HepG2 (cell line): ENCODE measurements around the gene CHN1. TPM values are rescaled to one million over a fixed set of nuclear protein-coding genes. Genes with fewer than 3 reads are reported as not detected.

Experiments
- ARNT ChIP-seq: fragments of 450-650 bp; IDR thresholded peaks from 2 replicates; pipeline ENCODE4 v1.6.1; 2017
- DR1 ChIP-seq: sonication (generic); formaldehyde crosslinking; IDR thresholded peaks from 2 replicates; pipeline ENCODE4 v1.8.0; 2021; ENCODE audit warnings: mild to moderate bottlenecking, missing genetic modification reagents, inconsistent platforms
- NFIB ChIP-seq: sonication (generic); formaldehyde crosslinking; IDR thresholded peaks from 2 replicates; pipeline ENCODE4 v1.9.0; 2021; ENCODE audit warnings: missing genetic modification reagents, mild to moderate bottlenecking, borderline replicate concordance
- RCOR2 ChIP-seq: IDR thresholded peaks from 2 replicates; pipeline ENCODE4 v1.6.1; 2016; ENCODE audit warnings: missing biosample characterization, missing genetic modification reagents
- SYNCRIP ChIP-seq: fragments of 200-400 bp; formaldehyde crosslinking; IDR thresholded peaks from 2 replicates; pipeline ENCODE4 v1.6.1; 2018; ENCODE audit warnings: mild to moderate bottlenecking, low read depth, low read length; ENCODE audit not compliant: insufficient read depth
- TOE1 ChIP-seq: sonication (generic); formaldehyde crosslinking; IDR thresholded peaks from 2 replicates; pipeline ENCODE4 v1.4.0; 2020; ENCODE audit warnings: mild to moderate bottlenecking, missing genetic modification reagents
- YY1 ChIP-seq: IDR thresholded peaks from 2 replicates; pipeline ENCODE4 v1.6.1; 2011; ENCODE audit warnings: low read length, low read depth, moderate library complexity, mild to moderate bottlenecking; ENCODE audit not compliant: insufficient read depth, insufficient replicate concordance
- ZNF232 ChIP-seq: sonication (generic); formaldehyde crosslinking; IDR thresholded peaks from 2 replicates; pipeline ENCODE4 v1.4.0; 2020; ENCODE audit warnings: missing genetic modification reagents, borderline replicate concordance
- ZNF251 ChIP-seq: sonication (generic); formaldehyde crosslinking; IDR thresholded peaks from 2 replicates; pipeline ENCODE4 v1.9.0; 2021; ENCODE audit warnings: mild to moderate bottlenecking, missing genetic modification reagents
- ZNF34 ChIP-seq: sonication (generic); formaldehyde crosslinking; IDR thresholded peaks from 2 replicates; pipeline ENCODE4 v1.4.0; 2020; ENCODE audit warnings: mild to moderate bottlenecking, missing genetic modification reagents, borderline replicate concordance
- ZNF343 ChIP-seq: sonication (generic); formaldehyde crosslinking; IDR thresholded peaks from 2 replicates; pipeline ENCODE4 v1.4.0; 2020; ENCODE audit warnings: mild to moderate bottlenecking, missing genetic modification reagents
- ZNF44 ChIP-seq: sonication (generic); formaldehyde crosslinking; IDR thresholded peaks from 2 replicates; pipeline ENCODE4 v1.5.1; 2020; ENCODE audit warnings: mild to moderate bottlenecking, missing genetic modification reagents
- ZNF724P ChIP-seq: sonication (generic); formaldehyde crosslinking; IDR thresholded peaks from 2 replicates; pipeline ENCODE4 v1.8.0; 2022; ENCODE audit warnings: missing genetic modification reagents, borderline replicate concordance
- ZZZ3 ChIP-seq: sonication (generic); formaldehyde crosslinking; IDR thresholded peaks from 2 replicates; pipeline ENCODE4 v1.4.0; 2020; ENCODE audit warnings: missing genetic modification reagents, mild to moderate bottlenecking, borderline replicate concordance
- polyA plus RNA-seq, 8 experiments: library from polyadenylated mRNA; depleted of rRNA in 3 of 8; stranded (reverse) in 7 of 8; unstranded in 1 of 8; fragments of >200 nt; fragmentation: Illumina TruSeq in 4 of 8; extraction: Trizol in 4 of 8; gene quantifications; 2 replicates each; pipeline versions ENCODE4 v1.2.1 to v1.2.3, GENCODE V29; 2011 to 2016; ENCODE audit warnings: low read depth in 4 of 8, missing spikeins in 1 of 8, mixed read lengths in 1 of 8; ENCODE audit not compliant: insufficient read depth in 1 of 8
- total RNA-seq, 5 experiments: library from RNA; depleted of rRNA; stranded (reverse); fragments of >200 nt; fragmentation: Illumina TruSeq; extraction: Trizol; gene quantifications; 2 replicates each; pipeline ENCODE4 v1.2.3, GENCODE V29; 2016; ENCODE audit warnings: low read depth in 1 of 5
- TF ChIP-seq, protein P1 (sequence below): IDR thresholded peaks from 2 replicates; pipeline ENCODE4 v1.6.1; 2016; ENCODE audit warnings: missing genetic modification reagents, missing compliant biosample characterization
- TF ChIP-seq, protein P2 (sequence below): sonication (generic); formaldehyde crosslinking; IDR thresholded peaks from 2 replicates; pipeline ENCODE4 v1.5.0; 2020; ENCODE audit warnings: missing genetic modification reagents
- TF ChIP-seq, protein P3 (sequence below): IDR thresholded peaks from 2 replicates; pipeline ENCODE4 v1.6.1; 2012; ENCODE audit warnings: inconsistent platforms
- TF ChIP-seq, protein P4 (sequence below): sonication (generic); formaldehyde crosslinking; IDR thresholded peaks from 2 replicates; pipeline ENCODE4 v1.4.0; 2020; ENCODE audit warnings: mild to moderate bottlenecking, missing genetic modification reagents
- TF ChIP-seq, protein P5 (sequence below), 2 experiments: fragments of 450-650 bp in 1 of 2; sonication (generic) in 1 of 2; formaldehyde crosslinking; IDR thresholded peaks; 2 replicates each; pipeline versions ENCODE4 v1.5.0 to v1.8.0; 2020 to 2022; ENCODE audit warnings: mild to moderate bottlenecking in 1 of 2, missing genetic modification reagents in 1 of 2
- TF ChIP-seq, protein P6 (sequence below): sonication (generic); formaldehyde crosslinking; IDR thresholded peaks from 2 replicates; pipeline ENCODE4 v1.9.0; 2021; ENCODE audit warnings: missing genetic modification reagents, mild to moderate bottlenecking, borderline replicate concordance
- TF ChIP-seq, protein P7 (sequence below), 2 experiments: sonication (generic) in 1 of 2; formaldehyde crosslinking in 1 of 2; IDR thresholded peaks; 2 replicates each; pipeline versions ENCODE4 v1.5.1 to v1.6.1; 2011 to 2020; ENCODE audit warnings: borderline replicate concordance in 1 of 2, low read depth in 1 of 2, low read length in 1 of 2, mild to moderate bottlenecking in 1 of 2, missing genetic modification reagents in 1 of 2, moderate library complexity in 1 of 2

Gene CHN1
- total and polyA plus RNA-seq, 2 of the 13 experiments (the other 11 are each of a cell fraction or from before 2014, with no cell fraction given): 2.8 to 3.5 TPM

DNA sequence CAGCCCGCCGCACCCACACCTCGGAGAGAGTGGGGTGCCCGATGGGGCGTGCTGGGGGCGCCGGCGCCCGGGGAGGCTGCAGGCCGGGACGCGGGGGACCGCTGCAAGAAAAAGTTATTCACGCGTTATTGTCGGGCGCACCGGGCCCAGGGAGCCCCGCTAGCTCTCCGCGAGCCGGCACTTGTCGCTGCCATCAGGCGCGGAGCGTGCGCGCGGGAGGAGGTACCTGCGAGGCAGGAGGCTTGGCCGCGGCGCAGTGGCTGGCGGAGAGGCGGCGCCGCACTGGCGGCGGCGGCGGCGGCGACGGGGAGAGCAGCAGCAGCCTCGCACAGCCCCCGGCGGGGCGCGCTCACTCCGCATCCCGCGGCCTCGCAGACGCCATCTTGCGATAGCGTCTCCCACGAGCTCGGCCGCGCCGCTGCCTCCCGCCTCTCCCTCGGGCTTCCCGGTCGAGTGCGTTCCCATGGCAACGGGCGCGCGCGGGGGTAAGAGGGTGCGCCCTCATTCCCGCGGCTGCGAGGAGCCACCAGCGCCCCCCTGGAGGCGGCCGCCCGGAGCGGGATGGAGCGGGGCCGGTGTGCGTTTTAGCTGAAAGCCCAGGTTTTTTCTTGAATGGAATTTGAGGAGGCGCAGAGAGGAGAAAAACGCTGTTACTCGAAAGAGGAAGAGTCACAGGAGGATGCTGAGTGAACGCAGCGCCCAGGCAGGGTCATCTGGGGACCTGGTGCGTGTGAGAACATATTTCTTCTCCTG, at the start of gene CHN1 (continued):
- TF ChIP-seq RCOR2 (no peak), YY1 (peak; percentile 88), ZNF44 (CRISPR knock-in tag) (peak; percentile 46; the same call in 1 of the 2 replicates), NFIB (CRISPR knock-in tag) (no peak), ZNF232 (CRISPR knock-in tag) (no peak), ZNF343 (CRISPR knock-in tag) (no peak), ZNF34 (no peak), ARNT (no peak), TOE1 (CRISPR knock-in tag) (no peak), ZZZ3 (CRISPR knock-in tag) (no peak), ZNF724P (CRISPR knock-in tag) (no peak), DR1 (CRISPR knock-in tag) (no peak), ZNF251 (CRISPR knock-in tag) (no peak), SYNCRIP (no peak)
- TF ChIP-seq, protein P1, sequence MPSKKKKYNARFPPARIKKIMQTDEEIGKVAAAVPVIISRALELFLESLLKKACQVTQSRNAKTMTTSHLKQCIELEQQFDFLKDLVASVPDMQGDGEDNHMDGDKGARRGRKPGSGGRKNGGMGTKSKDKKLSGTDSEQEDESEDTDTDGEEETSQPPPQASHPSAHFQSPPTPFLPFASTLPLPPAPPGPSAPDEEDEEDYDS (CRISPR knock-in tag): no peak
- TF ChIP-seq, protein P2, sequence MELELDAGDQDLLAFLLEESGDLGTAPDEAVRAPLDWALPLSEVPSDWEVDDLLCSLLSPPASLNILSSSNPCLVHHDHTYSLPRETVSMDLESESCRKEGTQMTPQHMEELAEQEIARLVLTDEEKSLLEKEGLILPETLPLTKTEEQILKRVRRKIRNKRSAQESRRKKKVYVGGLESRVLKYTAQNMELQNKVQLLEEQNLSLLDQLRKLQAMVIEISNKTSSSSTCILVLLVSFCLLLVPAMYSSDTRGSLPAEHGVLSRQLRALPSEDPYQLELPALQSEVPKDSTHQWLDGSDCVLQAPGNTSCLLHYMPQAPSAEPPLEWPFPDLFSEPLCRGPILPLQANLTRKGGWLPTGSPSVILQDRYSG (CRISPR knock-in tag): no peak
- TF ChIP-seq, protein P3, sequence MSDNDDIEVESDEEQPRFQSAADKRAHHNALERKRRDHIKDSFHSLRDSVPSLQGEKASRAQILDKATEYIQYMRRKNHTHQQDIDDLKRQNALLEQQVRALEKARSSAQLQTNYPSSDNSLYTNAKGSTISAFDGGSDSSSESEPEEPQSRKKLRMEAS: peak; percentile 73; the same call in 1 of the 2 replicates
- TF ChIP-seq, protein P4, sequence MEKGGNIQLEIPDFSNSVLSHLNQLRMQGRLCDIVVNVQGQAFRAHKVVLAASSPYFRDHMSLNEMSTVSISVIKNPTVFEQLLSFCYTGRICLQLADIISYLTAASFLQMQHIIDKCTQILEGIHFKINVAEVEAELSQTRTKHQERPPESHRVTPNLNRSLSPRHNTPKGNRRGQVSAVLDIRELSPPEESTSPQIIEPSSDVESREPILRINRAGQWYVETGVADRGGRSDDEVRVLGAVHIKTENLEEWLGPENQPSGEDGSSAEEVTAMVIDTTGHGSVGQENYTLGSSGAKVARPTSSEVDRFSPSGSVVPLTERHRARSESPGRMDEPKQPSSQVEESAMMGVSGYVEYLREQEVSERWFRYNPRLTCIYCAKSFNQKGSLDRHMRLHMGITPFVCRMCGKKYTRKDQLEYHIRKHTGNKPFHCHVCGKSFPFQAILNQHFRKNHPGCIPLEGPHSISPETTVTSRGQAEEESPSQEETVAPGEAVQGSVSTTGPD (CRISPR knock-in tag): no peak
- TF ChIP-seq, protein P5, sequence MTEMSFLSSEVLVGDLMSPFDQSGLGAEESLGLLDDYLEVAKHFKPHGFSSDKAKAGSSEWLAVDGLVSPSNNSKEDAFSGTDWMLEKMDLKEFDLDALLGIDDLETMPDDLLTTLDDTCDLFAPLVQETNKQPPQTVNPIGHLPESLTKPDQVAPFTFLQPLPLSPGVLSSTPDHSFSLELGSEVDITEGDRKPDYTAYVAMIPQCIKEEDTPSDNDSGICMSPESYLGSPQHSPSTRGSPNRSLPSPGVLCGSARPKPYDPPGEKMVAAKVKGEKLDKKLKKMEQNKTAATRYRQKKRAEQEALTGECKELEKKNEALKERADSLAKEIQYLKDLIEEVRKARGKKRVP (CRISPR knock-in tag; IDR thresholded peaks at IDR 0.05): no peak
- TF ChIP-seq, protein P6, sequence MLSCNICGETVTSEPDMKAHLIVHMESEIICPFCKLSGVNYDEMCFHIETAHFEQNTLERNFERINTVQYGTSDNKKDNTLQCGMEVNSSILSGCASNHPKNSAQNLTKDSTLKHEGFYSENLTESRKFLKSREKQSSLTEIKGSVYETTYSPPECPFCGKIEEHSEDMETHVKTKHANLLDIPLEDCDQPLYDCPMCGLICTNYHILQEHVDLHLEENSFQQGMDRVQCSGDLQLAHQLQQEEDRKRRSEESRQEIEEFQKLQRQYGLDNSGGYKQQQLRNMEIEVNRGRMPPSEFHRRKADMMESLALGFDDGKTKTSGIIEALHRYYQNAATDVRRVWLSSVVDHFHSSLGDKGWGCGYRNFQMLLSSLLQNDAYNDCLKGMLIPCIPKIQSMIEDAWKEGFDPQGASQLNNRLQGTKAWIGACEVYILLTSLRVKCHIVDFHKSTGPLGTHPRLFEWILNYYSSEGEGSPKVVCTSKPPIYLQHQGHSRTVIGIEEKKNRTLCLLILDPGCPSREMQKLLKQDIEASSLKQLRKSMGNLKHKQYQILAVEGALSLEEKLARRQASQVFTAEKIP (CRISPR knock-in tag): no peak
- TF ChIP-seq, protein P7, sequence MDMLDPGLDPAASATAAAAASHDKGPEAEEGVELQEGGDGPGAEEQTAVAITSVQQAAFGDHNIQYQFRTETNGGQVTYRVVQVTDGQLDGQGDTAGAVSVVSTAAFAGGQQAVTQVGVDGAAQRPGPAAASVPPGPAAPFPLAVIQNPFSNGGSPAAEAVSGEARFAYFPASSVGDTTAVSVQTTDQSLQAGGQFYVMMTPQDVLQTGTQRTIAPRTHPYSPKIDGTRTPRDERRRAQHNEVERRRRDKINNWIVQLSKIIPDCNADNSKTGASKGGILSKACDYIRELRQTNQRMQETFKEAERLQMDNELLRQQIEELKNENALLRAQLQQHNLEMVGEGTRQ (IDR thresholded peaks at IDR 0.05; ENCODE audit: low read depth, low read length): no peak
- TF ChIP-seq, protein P7 (CRISPR knock-in tag; IDR thresholded peaks at IDR 0.05; ENCODE audit: borderline replicate concordance): no peak
